Astrocyte (in vitro differentiated cells and primary cell): ENCODE measurements around the gene NCF1. TPM values are rescaled to one million over a fixed set of nuclear protein-coding genes. Genes with fewer than 3 reads are reported as not detected.
A peak's percentile ranks its signal among the peaks of the same experiment; 100 is the strongest.
"Not testable (repeated sequence)": the region's sequence is repeated elsewhere in the genome, so short reads cannot be mapped to it uniquely, and the experiment has no call there.

Experiments
- DNase-seq: peaks from one replicate; pipeline ENCODE4 v3.0.0-alpha.2; 2010; ENCODE audit warnings: low read depth
- FAIRE-seq: peaks from 2 replicates; lab custom pipeline; 2011; peaks lifted over from hg19 to GRCh38; lab: Jason Lieb, UNC
- H2AFZ ChIP-seq: 2 replicates; pipeline ENCODE4 v1.6.0; 2012; ENCODE audit warnings: low read depth, low read length, inconsistent platforms
- H3K27ac ChIP-seq: 2 replicates; pipeline ENCODE4 v1.5.1; 2011; ENCODE audit warnings: low read depth, low read length, inconsistent platforms
- H3K27me3 ChIP-seq: 2 replicates; pipeline ENCODE4 v1.6.0; 2011; ENCODE audit warnings: low read length, inconsistent platforms; ENCODE audit not compliant: insufficient read depth
- H3K36me3 ChIP-seq: 2 replicates; pipeline ENCODE4 v1.5.1; 2011; ENCODE audit warnings: low read length, inconsistent platforms; ENCODE audit not compliant: insufficient read depth
- H3K4me1 ChIP-seq: 2 replicates; pipeline ENCODE4 v1.5.1; 2011; ENCODE audit warnings: low read length, inconsistent platforms; ENCODE audit not compliant: insufficient read depth
- H3K4me2 ChIP-seq: 2 replicates; pipeline ENCODE4 v1.6.0; 2012; ENCODE audit warnings: low read length, inconsistent platforms
- H3K4me3 ChIP-seq: 2 replicates; pipeline ENCODE4 v1.5.1; 2011; ENCODE audit warnings: low read depth, mild to moderate bottlenecking, low read length, inconsistent platforms; ENCODE audit not compliant: insufficient read depth
- H3K79me2 ChIP-seq: 2 replicates; pipeline ENCODE4 v1.6.0; 2012; ENCODE audit warnings: mild to moderate bottlenecking, low read length, inconsistent platforms; ENCODE audit not compliant: insufficient read depth
- H3K9ac ChIP-seq: 2 replicates; pipeline ENCODE4 v1.6.0; 2012; ENCODE audit warnings: mild to moderate bottlenecking, low read length, inconsistent platforms
- H3K9me3 ChIP-seq: 2 replicates; pipeline ENCODE4 v1.5.1; 2012; ENCODE audit warnings: low read depth, mild to moderate bottlenecking, low read length, inconsistent platforms; ENCODE audit not compliant: insufficient read depth
- H4K20me1 ChIP-seq: 2 replicates; pipeline ENCODE4 v1.6.0; 2012; ENCODE audit warnings: low read length, inconsistent platforms; ENCODE audit not compliant: insufficient read depth
- H3K27ac Mint-ChIP-seq: one replicate; pipeline ENCODE4 v1.8.0; 2021; ENCODE audit warnings: mild to moderate bottlenecking, mixed read lengths; ENCODE audit not compliant: unreplicated experiment
- H3K27me3 Mint-ChIP-seq: one replicate; pipeline ENCODE4 v1.8.0; 2021; ENCODE audit warnings: low read depth, mixed read lengths; ENCODE audit not compliant: unreplicated experiment
- H3K36me3 Mint-ChIP-seq: one replicate; pipeline ENCODE4 v1.8.0; 2021; ENCODE audit warnings: low read depth, mixed read lengths; ENCODE audit not compliant: unreplicated experiment
- H3K4me1 Mint-ChIP-seq: one replicate; pipeline ENCODE4 v1.8.0; 2021; ENCODE audit warnings: low read depth, mixed read lengths; ENCODE audit not compliant: unreplicated experiment
- H3K4me3 Mint-ChIP-seq: one replicate; pipeline ENCODE4 v1.8.0; 2021; ENCODE audit warnings: mild to moderate bottlenecking, moderate library complexity, mixed read lengths; ENCODE audit not compliant: unreplicated experiment
- H3K9me3 Mint-ChIP-seq: one replicate; pipeline ENCODE4 v1.8.0; 2021; ENCODE audit warnings: mild to moderate bottlenecking, mixed read lengths; ENCODE audit not compliant: unreplicated experiment
- total RNA-seq: library from RNA; stranded (reverse); gene quantifications from 2 replicates; pipeline ENCODE4 v1.2.1, GENCODE V29; 2021

Gene NCF1
- total RNA-seq, 1 donor from 2014 or later, result not detected

- H3K4me1 ChIP-seq, H3K4me2 ChIP-seq, H3K36me3 Mint-ChIP-seq, DNase-seq, H3K4me3 ChIP-seq, H3K4me3 Mint-ChIP-seq, H3K4me1 Mint-ChIP-seq, H2AFZ ChIP-seq, H3K27me3 ChIP-seq, H3K36me3 ChIP-seq, H3K9ac ChIP-seq, H3K79me2 ChIP-seq, H4K20me1 ChIP-seq, H3K9me3 ChIP-seq, H3K27ac Mint-ChIP-seq, H3K27me3 Mint-ChIP-seq, FAIRE-seq, H3K9me3 Mint-ChIP-seq: not testable (repeated sequence)
- peak overlapping the region; percentile 50 for H3K27ac ChIP-seq
Observed at GRCh38 chr7:74758982-74759381, 14.8 kb upstream of the NCF1 start.

- not testable (repeated sequence) for H3K4me3 ChIP-seq, H4K20me1 ChIP-seq, DNase-seq, H3K79me2 ChIP-seq, H3K27ac ChIP-seq, H3K36me3 Mint-ChIP-seq, H3K27ac Mint-ChIP-seq, H3K4me1 ChIP-seq, H2AFZ ChIP-seq, H3K4me1 Mint-ChIP-seq, H3K9me3 Mint-ChIP-seq, H3K36me3 ChIP-seq, H3K4me3 Mint-ChIP-seq, H3K27me3 Mint-ChIP-seq, H3K4me2 ChIP-seq, FAIRE-seq, H3K9ac ChIP-seq, H3K9me3 ChIP-seq, H3K27me3 ChIP-seq
Observed at GRCh38 chr7:74765205-74765918, 8.4 kb upstream of the NCF1 start.

GRCh38 chr7:74766509-74766908, 7.3 kb upstream of the NCF1 start:
- H3K9me3 ChIP-seq, H3K27me3 Mint-ChIP-seq: not testable (repeated sequence)

GRCh38 chr7:74766991-74767390, 6.8 kb upstream of the NCF1 start:
- not testable (repeated sequence) for H3K9ac ChIP-seq, H3K36me3 ChIP-seq, DNase-seq, H3K27ac Mint-ChIP-seq, H3K9me3 Mint-ChIP-seq, H3K27me3 ChIP-seq, H3K4me1 Mint-ChIP-seq, H3K27ac ChIP-seq, H3K4me1 ChIP-seq, H3K27me3 Mint-ChIP-seq, H3K36me3 Mint-ChIP-seq, H3K79me2 ChIP-seq, H4K20me1 ChIP-seq, H2AFZ ChIP-seq, H3K4me3 ChIP-seq, FAIRE-seq, H3K4me2 ChIP-seq, H3K4me3 Mint-ChIP-seq, H3K9me3 ChIP-seq

More at GRCh38 chr7:74766509-74766908, 7.3 kb upstream of the NCF1 start:
- not testable (repeated sequence) for H3K27ac Mint-ChIP-seq, H3K9ac ChIP-seq, H3K27ac ChIP-seq, H3K36me3 ChIP-seq, H3K4me1 Mint-ChIP-seq, H3K9me3 Mint-ChIP-seq, FAIRE-seq, H3K79me2 ChIP-seq, H3K27me3 ChIP-seq, H2AFZ ChIP-seq, H3K4me3 ChIP-seq, H4K20me1 ChIP-seq, H3K4me3 Mint-ChIP-seq, H3K36me3 Mint-ChIP-seq, DNase-seq, H3K4me1 ChIP-seq, H3K4me2 ChIP-seq

GRCh38 chr7:74770062-74770461, 3.7 kb upstream of the NCF1 start:
- H3K27ac ChIP-seq, H3K36me3 ChIP-seq, H3K36me3 Mint-ChIP-seq, H3K27me3 ChIP-seq, H3K9me3 Mint-ChIP-seq, H3K9me3 ChIP-seq, FAIRE-seq, H2AFZ ChIP-seq, H3K79me2 ChIP-seq, H3K4me3 Mint-ChIP-seq, H4K20me1 ChIP-seq, H3K4me1 ChIP-seq, DNase-seq, H3K4me3 ChIP-seq, H3K4me1 Mint-ChIP-seq, H3K9ac ChIP-seq, H3K4me2 ChIP-seq, H3K27me3 Mint-ChIP-seq, H3K27ac Mint-ChIP-seq: not testable (repeated sequence)

GRCh38 chr7:74772093-74772492, 1.7 kb upstream of the NCF1 start:
- H3K79me2 ChIP-seq, H3K36me3 ChIP-seq, H3K27me3 ChIP-seq, H3K27ac Mint-ChIP-seq, FAIRE-seq, H3K9ac ChIP-seq, H2AFZ ChIP-seq, H3K9me3 ChIP-seq, H3K4me1 Mint-ChIP-seq, H3K36me3 Mint-ChIP-seq, H3K4me3 ChIP-seq, H3K4me2 ChIP-seq, DNase-seq, H3K27me3 Mint-ChIP-seq, H3K9me3 Mint-ChIP-seq, H3K4me3 Mint-ChIP-seq, H4K20me1 ChIP-seq, H3K4me1 ChIP-seq, H3K27ac ChIP-seq: not testable (repeated sequence)
